ENCODE results near the gene HNRNPUL2. TPM values are rescaled to one million over a fixed set of nuclear protein-coding genes. Genes with fewer than 3 reads are reported as not detected.
A peak's percentile ranks its signal among the peaks of the same experiment; 100 is the strongest.

Gene HNRNPUL2
- total RNA-seq, 1 experiment from 2014 or later = 43.5 TPM

DNA sequence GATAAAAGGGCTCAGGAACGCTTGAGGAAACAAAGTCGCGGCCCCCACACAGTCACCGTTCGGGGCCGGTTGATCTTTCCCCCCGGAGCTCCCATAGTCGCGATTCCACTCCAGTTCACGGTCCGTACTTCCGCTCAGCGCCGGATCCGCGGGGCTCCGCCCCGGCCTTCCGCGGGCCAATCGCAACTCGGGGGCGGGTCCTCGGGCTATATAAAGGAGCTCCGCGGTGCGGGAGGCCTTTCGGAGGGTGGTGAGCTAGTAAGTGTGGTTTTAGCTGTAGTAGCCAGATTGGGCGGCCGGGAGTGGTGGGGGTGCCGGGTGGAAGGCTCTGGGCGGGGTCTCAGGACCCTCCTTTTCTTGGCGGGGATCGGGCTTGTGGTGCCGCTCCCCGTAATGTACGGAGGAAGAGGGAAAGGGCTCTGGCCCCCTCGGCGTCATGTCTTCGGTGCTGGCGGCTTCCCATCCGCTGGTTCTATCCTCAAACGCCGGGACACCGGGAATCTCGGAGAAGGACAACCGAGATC is 62.1 kb downstream of the HNRNPUL2 start, which contains the start of the genes C11orf98 and CSKMT:
TSS of gene C11orf98 (minus strand) at position 136 of the 524 bp plus-strand sequence. CDS start at position 95, 41 bp downstream.
TSS of gene CSKMT (plus strand) at position 238 of the 524 bp plus-strand sequence. CDS start 568 bp downstream, outside the sequence.
- Histone ChIP-seq H3K9ac (ENCODE audit: extremely low read depth, insufficient read length, low read length) (peak within 1 kb of the TSS; percentile 95), H4K20me1 (ENCODE audit: control insufficient read depth, insufficient read depth, insufficient read length) (no peaks in the 10 kb centered on the region), H3K27ac (ENCODE audit: insufficient read length, low read depth, low read length) (no peak within 1 kb of the TSS), H3K14ac (ENCODE audit: insufficient read depth, low read length) (peak within 1 kb of the TSS; percentile 74), H3K79me2 (ENCODE audit: insufficient read depth, low read length) (peaks cover 3% of the 10 kb centered on the region; the same call in 1 of the 2 replicates), H2BK20ac (ENCODE audit: low read depth, low read length, poor library complexity, severe bottlenecking) (no peak within 1 kb of the TSS), H4K91ac (ENCODE audit: insufficient read length, low read depth, low read length) (no peak within 1 kb of the TSS), H3K27me3 (ENCODE audit: insufficient read depth, low read length) (no peaks in the 10 kb centered on the region), H2BK5ac (ENCODE audit: insufficient read length, low read length) (no peak within 1 kb of the TSS), H3K9me3 (ENCODE audit: control insufficient read depth, low read depth, low read length) (no peaks in the 10 kb centered on the region), H3K23ac (ENCODE audit: insufficient read length, low read depth, low read length) (no peak within 1 kb of the TSS), H2BK12ac (ENCODE audit: insufficient read length, low read depth, low read length) (no peak within 1 kb of the TSS), H3K18ac (ENCODE audit: insufficient read length, low read depth, low read length) (peak within 1 kb of the TSS; percentile 51), H3K56ac (ENCODE audit: insufficient read length, low read depth, low read length) (no peak within 1 kb of the TSS), H3K4ac (ENCODE audit: low read depth, low read length) (no peak within 1 kb of the TSS), H3T11ph (ENCODE audit: low read length) (no peak within 1 kb of the TSS), H2AK5ac (ENCODE audit: insufficient read length, low read length) (no peak within 1 kb of the TSS), H3K4me1 (ENCODE audit: insufficient read depth, low read length) (peaks cover 2% of the 10 kb centered on the region; the same call in 1 of the 2 replicates), H3K23me2 (ENCODE audit: insufficient read length, low read depth, low read length, poor library complexity, severe bottlenecking) (peaks cover 14% of the 10 kb centered on the region), H4K5ac (ENCODE audit: insufficient read length, low read depth, low read length) (no peak within 1 kb of the TSS), H2BK120ac (ENCODE audit: low read depth, low read length, poor library complexity, severe bottlenecking) (no peak within 1 kb of the TSS), H3K4me2 (ENCODE audit: insufficient read depth, insufficient read length, low read length) (peak within 1 kb of the TSS; percentile 86), H2AFZ (ENCODE audit: low read length) (no peak within 1 kb of the TSS), H2BK15ac (ENCODE audit: low read depth, low read length) (no peak within 1 kb of the TSS), H3K79me1 (ENCODE audit: insufficient read depth, low read depth, low read length, poor library complexity, severe bottlenecking) (no peaks in the 10 kb centered on the region), H4K8ac (replicated peaks; ENCODE audit: insufficient read length, low read depth, low read length) (no peak within 1 kb of the TSS)
- Mint-ChIP-seq H3K4me3 (peak within 1 kb of the TSS; percentile 94 to 99), H3K4me1 (peaks cover 17 to 21% of the 10 kb centered on the region in 2 experiments), H3K27me3 (ENCODE audit: low read depth) (no peaks in the 10 kb centered on the region; the same call in 1 of the 2 replicates), H3K36me3 (ENCODE audit: insufficient read depth in 1 of 3, low read depth in 3 of 3) (peaks cover 29 to 57% (median 29%) of the 10 kb centered on the region in 3 experiments), H3K27ac (peak within 1 kb of the TSS; percentile 96 to 98 (median 97)), H3K9me3 (no peaks in the 10 kb centered on the region; a peak in 1 of 5 replicates)
- peak; percentile 92 for DNase-seq
- no CpG with 5 or more reads among the region's 47 CpGs for WGBS (ENCODE audit: extremely low coverage, insufficient read length, low lambda C conversion rate)
- TF ChIP-seq, protein P1, sequence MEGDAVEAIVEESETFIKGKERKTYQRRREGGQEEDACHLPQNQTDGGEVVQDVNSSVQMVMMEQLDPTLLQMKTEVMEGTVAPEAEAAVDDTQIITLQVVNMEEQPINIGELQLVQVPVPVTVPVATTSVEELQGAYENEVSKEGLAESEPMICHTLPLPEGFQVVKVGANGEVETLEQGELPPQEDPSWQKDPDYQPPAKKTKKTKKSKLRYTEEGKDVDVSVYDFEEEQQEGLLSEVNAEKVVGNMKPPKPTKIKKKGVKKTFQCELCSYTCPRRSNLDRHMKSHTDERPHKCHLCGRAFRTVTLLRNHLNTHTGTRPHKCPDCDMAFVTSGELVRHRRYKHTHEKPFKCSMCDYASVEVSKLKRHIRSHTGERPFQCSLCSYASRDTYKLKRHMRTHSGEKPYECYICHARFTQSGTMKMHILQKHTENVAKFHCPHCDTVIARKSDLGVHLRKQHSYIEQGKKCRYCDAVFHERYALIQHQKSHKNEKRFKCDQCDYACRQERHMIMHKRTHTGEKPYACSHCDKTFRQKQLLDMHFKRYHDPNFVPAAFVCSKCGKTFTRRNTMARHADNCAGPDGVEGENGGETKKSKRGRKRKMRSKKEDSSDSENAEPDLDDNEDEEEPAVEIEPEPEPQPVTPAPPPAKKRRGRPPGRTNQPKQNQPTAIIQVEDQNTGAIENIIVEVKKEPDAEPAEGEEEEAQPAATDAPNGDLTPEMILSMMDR (conservative IDR thresholded peaks at IDR 0.05) = no peak

Measured in H9 (cell line).